Measurements from ENCODE around the gene EGFL6. TPM values are rescaled to one million over a fixed set of nuclear protein-coding genes. Genes with fewer than 3 reads are reported as not detected.

The EGFL6 gene
- total RNA-seq, 1 donor from 2014 or later = not detected

DNA sequence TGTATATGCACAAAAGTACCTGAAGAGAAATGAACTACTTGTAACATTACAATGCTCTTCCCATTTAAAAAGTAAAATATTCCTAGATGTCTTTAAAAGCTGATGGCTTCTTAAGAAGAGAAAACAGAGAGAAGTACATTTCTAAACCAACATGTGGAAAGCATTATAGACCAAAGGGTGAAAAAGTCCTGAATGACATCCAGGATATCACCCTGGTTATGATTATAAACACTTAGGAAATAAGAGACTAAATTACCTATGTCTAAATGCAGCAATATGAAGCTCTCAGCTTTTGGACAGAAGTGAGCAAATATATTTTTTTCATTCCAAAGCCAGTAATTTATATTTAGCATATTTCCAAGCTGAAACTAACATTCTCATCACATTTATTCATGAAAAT lies 21.7 kb upstream of the EGFL6 start:
- ChIA-PET CTCF (no interaction called here), POLR2A (no interaction called here)
- H3K4me3 Mint-ChIP-seq = no peak overlapping the region
- no peak overlapping the region for H3K27ac Mint-ChIP-seq
- no peak for DNase-seq
- TF ChIP-seq, protein P1, sequence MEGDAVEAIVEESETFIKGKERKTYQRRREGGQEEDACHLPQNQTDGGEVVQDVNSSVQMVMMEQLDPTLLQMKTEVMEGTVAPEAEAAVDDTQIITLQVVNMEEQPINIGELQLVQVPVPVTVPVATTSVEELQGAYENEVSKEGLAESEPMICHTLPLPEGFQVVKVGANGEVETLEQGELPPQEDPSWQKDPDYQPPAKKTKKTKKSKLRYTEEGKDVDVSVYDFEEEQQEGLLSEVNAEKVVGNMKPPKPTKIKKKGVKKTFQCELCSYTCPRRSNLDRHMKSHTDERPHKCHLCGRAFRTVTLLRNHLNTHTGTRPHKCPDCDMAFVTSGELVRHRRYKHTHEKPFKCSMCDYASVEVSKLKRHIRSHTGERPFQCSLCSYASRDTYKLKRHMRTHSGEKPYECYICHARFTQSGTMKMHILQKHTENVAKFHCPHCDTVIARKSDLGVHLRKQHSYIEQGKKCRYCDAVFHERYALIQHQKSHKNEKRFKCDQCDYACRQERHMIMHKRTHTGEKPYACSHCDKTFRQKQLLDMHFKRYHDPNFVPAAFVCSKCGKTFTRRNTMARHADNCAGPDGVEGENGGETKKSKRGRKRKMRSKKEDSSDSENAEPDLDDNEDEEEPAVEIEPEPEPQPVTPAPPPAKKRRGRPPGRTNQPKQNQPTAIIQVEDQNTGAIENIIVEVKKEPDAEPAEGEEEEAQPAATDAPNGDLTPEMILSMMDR (IDR thresholded peaks at IDR 0.05) = no peak
- no peaks in the 10 kb centered on the region for H3K36me3 Mint-ChIP-seq (ENCODE audit: low read depth)
- ATAC-seq (ENCODE audit: low read depth) = no peak
- H3K4me1 Mint-ChIP-seq = no peaks in the 10 kb centered on the region
- H3K27me3 Mint-ChIP-seq = peaks cover 2% of the 10 kb centered on the region
- intact Hi-C loops (cut with micrococcal nuclease) = no loop called here
- no peaks in the 10 kb centered on the region for H3K9me3 Mint-ChIP-seq

DNA sequence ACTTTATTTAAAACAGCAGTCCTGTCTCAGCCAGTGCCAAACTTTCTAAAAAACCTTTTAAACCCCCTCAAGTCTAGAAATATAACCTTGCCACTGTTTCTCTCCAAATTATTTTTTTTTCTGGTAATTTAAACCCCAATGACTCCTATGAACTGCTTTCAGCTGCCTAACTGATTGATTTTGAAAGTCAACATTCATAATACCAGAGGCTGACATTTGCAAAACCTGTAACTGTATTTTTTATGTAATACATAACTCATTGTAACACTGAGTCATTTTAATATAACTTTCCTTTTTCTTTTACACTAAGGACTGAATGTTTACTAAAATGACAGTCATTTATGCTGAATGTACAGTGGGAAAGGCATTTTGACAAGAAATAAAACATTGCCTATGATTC lies 19.1 kb upstream of the EGFL6 start:
- DNase-seq = no peak
- H3K9me3 Mint-ChIP-seq = no peaks in the 10 kb centered on the region

GRCh38 chrX:13551610-13552009 lies 17.8 kb upstream of the EGFL6 start:
- ATAC-seq (ENCODE audit: low read depth) (no peak), DNase-seq (no peak)
- intact Hi-C loops (cut with micrococcal nuclease) = no loop called here
- H3K9me3 Mint-ChIP-seq = no peaks in the 10 kb centered on the region
- H3K36me3 Mint-ChIP-seq (ENCODE audit: low read depth) = no peaks in the 10 kb centered on the region
- H3K4me3 Mint-ChIP-seq = no peak overlapping the region
- CTCF ChIA-PET = no interaction called here
- TF ChIP-seq, protein P1 (IDR thresholded peaks at IDR 0.05) = no peak
- peaks cover 2% of the 10 kb centered on the region for H3K27me3 Mint-ChIP-seq
- no peaks in the 10 kb centered on the region for H3K4me1 Mint-ChIP-seq
- POLR2A ChIA-PET = no interaction called here
- H3K27ac Mint-ChIP-seq = no peak overlapping the region

More for the DNA sequence above, 19.1 kb upstream of the EGFL6 start:
- ChIA-PET CTCF (no interaction called here), POLR2A (no interaction called here)
- Mint-ChIP-seq H3K27me3 (peaks cover 2% of the 10 kb centered on the region), H3K27ac (no peak overlapping the region), H3K36me3 (ENCODE audit: low read depth) (no peaks in the 10 kb centered on the region), H3K4me1 (no peaks in the 10 kb centered on the region), H3K4me3 (no peak overlapping the region)
- TF ChIP-seq, protein P1 (IDR thresholded peaks at IDR 0.05) = no peak
- no peak for ATAC-seq (ENCODE audit: low read depth)
- intact Hi-C loops (cut with micrococcal nuclease) = no loop called here

DNA sequence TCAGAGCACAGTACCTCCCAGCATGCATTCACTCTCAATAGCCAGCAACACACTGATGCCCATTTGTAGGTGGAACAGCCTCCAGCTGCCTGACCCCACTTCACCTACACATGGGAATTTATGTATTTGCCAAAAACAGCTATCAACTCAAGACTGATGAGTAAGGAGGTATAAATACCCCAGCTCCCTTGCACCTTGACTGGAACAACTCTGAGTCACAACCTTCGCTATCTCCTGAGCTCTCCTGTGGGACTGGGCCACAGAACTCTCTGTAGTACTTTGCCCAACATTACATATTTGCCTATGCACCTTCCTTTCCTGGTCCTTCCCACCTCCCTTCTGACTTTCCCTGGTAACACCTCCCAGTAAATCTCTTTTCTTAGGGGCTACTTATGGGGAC lies 16.5 kb upstream of the EGFL6 start:
- POLR2A ChIA-PET = no interaction called here

DNA sequence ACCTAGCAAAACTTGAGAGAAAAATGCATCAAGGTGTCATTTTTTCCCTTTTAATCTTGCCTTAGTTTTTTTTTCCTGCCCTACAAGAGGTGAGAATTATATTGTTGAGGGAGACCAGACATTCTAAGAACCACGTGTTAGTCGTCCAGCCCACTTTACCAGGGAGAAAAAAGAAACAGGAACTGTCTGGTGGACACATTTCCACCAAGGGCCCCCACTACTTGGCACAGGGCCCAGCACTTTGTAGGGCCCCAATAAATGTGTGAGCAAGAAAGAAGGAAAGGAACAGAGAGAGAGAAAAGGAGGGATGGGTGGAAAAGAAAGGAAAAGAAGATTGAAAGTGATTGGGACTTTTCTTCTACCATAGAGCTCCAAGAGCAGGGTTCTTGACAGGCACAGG lies 3.9 kb upstream of the EGFL6 start:
- Mint-ChIP-seq H3K27me3 (peaks cover 19% of the 10 kb centered on the region), H3K4me1 (peaks cover 2% of the 10 kb centered on the region), H3K36me3 (ENCODE audit: low read depth) (no peaks in the 10 kb centered on the region), H3K9me3 (no peaks in the 10 kb centered on the region), H3K4me3 (no peak overlapping the region), H3K27ac (no peak overlapping the region)
- TF ChIP-seq, protein P1 (IDR thresholded peaks at IDR 0.05) = no peak
- ChIA-PET POLR2A (no interaction called here), CTCF (no interaction called here)
- ATAC-seq (ENCODE audit: low read depth) = no peak
- no peak for DNase-seq
- intact Hi-C loops (cut with micrococcal nuclease) = no loop called here

More for the DNA sequence above, 16.5 kb upstream of the EGFL6 start:
- Mint-ChIP-seq H3K9me3 (no peaks in the 10 kb centered on the region), H3K27ac (no peak overlapping the region), H3K4me1 (no peaks in the 10 kb centered on the region), H3K36me3 (ENCODE audit: low read depth) (no peaks in the 10 kb centered on the region), H3K27me3 (peaks cover 2% of the 10 kb centered on the region), H3K4me3 (no peak overlapping the region)
- intact Hi-C loops (cut with micrococcal nuclease) = no loop called here
- CTCF ChIA-PET = no interaction called here
- DNase-seq (no peak), ATAC-seq (ENCODE audit: low read depth) (no peak)
- TF ChIP-seq, protein P1 (IDR thresholded peaks at IDR 0.05) = no peak

Data from activated B cell treated with CpG ODN at 0.5 μM for 24 hours (primary cell).